Stomach (tissue), 9 donors: ENCODE data around the gene TRABD2B. TPM values are rescaled to one million over a fixed set of nuclear protein-coding genes. Genes with fewer than 3 reads are reported as not detected.

ENCODE experiments used
- DNase-seq, 2 donors: peaks; one replicate each; pipeline versions ENCODE4 v3.0.0 to v3.0.0-alpha.2; 2013 to 2019
- H3K27ac ChIP-seq, 5 donors: fragments of 200-600 bp in 4 of 5; sonication (generic) in 4 of 5; one replicate each; pipeline ENCODE4 v1.5.1; 2013 to 2019; ENCODE audit warnings: mild to moderate bottlenecking in 1 of 5, moderate library complexity in 1 of 5
- H3K27me3 ChIP-seq, 3 donors: fragments of 200-600 bp; sonication (generic); one replicate each; pipeline ENCODE4 v1.5.1; 2017 to 2019; ENCODE audit warnings: mixed run types in 1 of 3
- H3K36me3 ChIP-seq, 4 donors: fragments of 200-600 bp; sonication (generic); 1 replicate in 3 of 4; 2 replicates in 1 of 4; pipeline ENCODE4 v1.5.1; 2016 to 2019
- H3K4me1 ChIP-seq, 4 donors: fragments of 200-600 bp; sonication (generic); one replicate each; pipeline ENCODE4 v1.5.1; 2016 to 2019
- H3K4me3 ChIP-seq, 4 donors: fragments of 200-600 bp; sonication (generic) in 3 of 4; one replicate each; pipeline ENCODE4 v1.5.1; 2016 to 2019; ENCODE audit warnings: mild to moderate bottlenecking in 1 of 4
- H3K9me3 ChIP-seq, 4 donors: fragments of 200-600 bp; sonication (generic); one replicate each; pipeline ENCODE4 v1.5.1; 2016 to 2019
- EP300 ChIP-seq: sonication (generic); formaldehyde crosslinking; IDR thresholded peaks from one replicate; pipeline ENCODE4 v1.6.1; 2017; ENCODE audit warnings: antibody characterized with exemption
- POLR2A ChIP-seq, 4 donors: fragments of 450-650 bp; IDR thresholded peaks; one replicate each; pipeline ENCODE4 v1.6.1; 2016; ENCODE audit warnings: antibody characterized with exemption in 4 of 4, control low read depth in 2 of 4, mild to moderate bottlenecking in 1 of 4, moderate library complexity in 1 of 4
- POLR2AphosphoS5 ChIP-seq, 3 donors: sonication (generic); formaldehyde crosslinking; IDR thresholded peaks; one replicate each; pipeline ENCODE4 v1.6.1; 2016; ENCODE audit warnings: antibody characterized with exemption in 3 of 3
- WGBS, 5 donors: extraction: QIAGEN DNeasy Blood & Tissue Kit in 3 of 5; methylation state at CpG; one replicate each; pipeline versions ENCODE4 v1.1.5 to v1.1.7; 2013 to 2018; 5-methylcytosine and 5-hydroxymethylcytosine counted together
- intact Hi-C: fragments of 100-400 bp; cut with DNase I; formaldehyde crosslinking; loops from one replicate; pipeline ENCODE4 v1.15.1; 2023; ENCODE audit warnings: low total_unique reads
- polyA plus RNA-seq, 3 donors: library from polyadenylated mRNA; stranded (reverse); fragments of 200-250 nt; gene quantifications; one replicate each; pipeline ENCODE4 v1.2.3, GENCODE V29; 2013
- total RNA-seq, 5 donors: library from RNA; depleted of rRNA; stranded (reverse); fragments of >200 nt; gene quantifications; one replicate each; pipeline versions ENCODE4 v1.1.0 to v1.2.3, GENCODE V29; 2014 to 2016
- TF ChIP-seq, protein P1 (sequence below), 7 experiments: fragments of 450-650 bp in 4 of 7; fragments of 200-600 bp in 3 of 7; sonication (generic) in 3 of 7; IDR thresholded peaks; one replicate each; pipeline ENCODE4 v1.5.1; 2016 to 2019; ENCODE audit warnings: antibody characterized with exemption in 7 of 7, control low read depth in 2 of 7, mild to moderate bottlenecking in 1 of 7
- donor health status: healthy with polysubstance abuse.
- donor health status: Bipolar disorder and iron deficiency.
- donor health status: healthy.

The TRABD2B gene
- total and polyA plus RNA-seq, 8 donors, result 0.31 to 2.0 (median 0.93) TPM; not detected in 1

DNA sequence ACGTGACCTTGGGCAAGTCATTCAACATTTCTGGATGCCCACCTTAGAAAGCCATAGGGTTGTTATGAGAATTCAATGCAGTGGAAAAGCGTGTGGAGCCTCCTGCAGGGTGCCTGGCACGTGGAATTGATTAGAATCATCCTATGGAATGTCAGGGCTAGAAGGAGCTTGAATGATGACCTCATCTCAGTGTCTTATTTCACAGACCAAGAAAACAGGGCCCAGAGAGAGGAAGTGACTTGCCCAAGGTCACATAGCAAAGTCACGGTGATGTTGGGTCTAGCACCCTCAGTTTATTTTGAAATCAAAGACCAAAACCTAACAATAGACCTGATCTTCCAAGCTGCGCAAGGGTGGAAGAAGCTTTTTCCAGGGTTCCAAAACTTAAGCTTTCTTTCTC is 6.0 kb downstream of the TRABD2B start:
- Histone ChIP-seq H3K36me3 (no peaks in the 10 kb centered on the region), H3K27me3 (peaks cover 0 to 30% (median 7%) of the 10 kb centered on the region in 3 donors), H3K4me3 (no peak overlapping the region), H3K9me3 (no peaks in the 10 kb centered on the region), H3K4me1 (peaks cover 0 to 11% (median 4%) of the 10 kb centered on the region in 4 donors), H3K27ac (no peak overlapping the region)
- DNase-seq, result no peak
- intact Hi-C loops, result no loop called here
- TF ChIP-seq EP300, result no peak
- TF ChIP-seq, protein P1, sequence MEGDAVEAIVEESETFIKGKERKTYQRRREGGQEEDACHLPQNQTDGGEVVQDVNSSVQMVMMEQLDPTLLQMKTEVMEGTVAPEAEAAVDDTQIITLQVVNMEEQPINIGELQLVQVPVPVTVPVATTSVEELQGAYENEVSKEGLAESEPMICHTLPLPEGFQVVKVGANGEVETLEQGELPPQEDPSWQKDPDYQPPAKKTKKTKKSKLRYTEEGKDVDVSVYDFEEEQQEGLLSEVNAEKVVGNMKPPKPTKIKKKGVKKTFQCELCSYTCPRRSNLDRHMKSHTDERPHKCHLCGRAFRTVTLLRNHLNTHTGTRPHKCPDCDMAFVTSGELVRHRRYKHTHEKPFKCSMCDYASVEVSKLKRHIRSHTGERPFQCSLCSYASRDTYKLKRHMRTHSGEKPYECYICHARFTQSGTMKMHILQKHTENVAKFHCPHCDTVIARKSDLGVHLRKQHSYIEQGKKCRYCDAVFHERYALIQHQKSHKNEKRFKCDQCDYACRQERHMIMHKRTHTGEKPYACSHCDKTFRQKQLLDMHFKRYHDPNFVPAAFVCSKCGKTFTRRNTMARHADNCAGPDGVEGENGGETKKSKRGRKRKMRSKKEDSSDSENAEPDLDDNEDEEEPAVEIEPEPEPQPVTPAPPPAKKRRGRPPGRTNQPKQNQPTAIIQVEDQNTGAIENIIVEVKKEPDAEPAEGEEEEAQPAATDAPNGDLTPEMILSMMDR (IDR thresholded peaks at IDR 0.05), result no peak
- TF ChIP-seq POLR2A (IDR thresholded peaks at IDR 0.05), result no peak
- no peak for TF ChIP-seq POLR2AphosphoS5 (IDR thresholded peaks at IDR 0.05)
- 70 to 85% (median 80%) methylated on average over 5 of the region's 5 CpGs for WGBS, 5 donors

DNA sequence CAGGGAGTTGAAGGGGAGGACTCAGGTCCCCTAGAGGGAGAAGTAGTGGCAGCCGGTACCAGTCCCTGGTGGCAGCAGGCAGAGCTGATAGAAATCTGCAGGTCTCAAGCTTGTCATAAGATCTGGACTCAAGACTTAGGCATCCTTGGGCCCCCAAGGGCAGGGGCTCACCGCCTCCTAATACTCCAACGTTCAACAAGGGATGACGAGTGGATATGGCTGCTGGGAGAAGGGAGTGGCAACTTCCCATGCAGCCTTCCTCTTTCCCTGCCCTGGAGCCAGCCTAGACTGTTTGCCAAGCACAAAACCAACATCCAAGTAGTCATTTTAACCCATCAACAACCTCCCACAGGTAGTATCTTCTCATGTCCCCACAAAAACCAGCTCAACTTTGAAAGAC is 6.9 kb downstream of the TRABD2B start:
- Histone ChIP-seq H3K27me3 (peaks cover 0 to 21% (median 4%) of the 10 kb centered on the region in 3 donors), H3K27ac (no peak overlapping the region), H3K4me3 (no peak overlapping the region), H3K9me3 (no peaks in the 10 kb centered on the region), H3K4me1 (peaks cover 0 to 8% (median 2%) of the 10 kb centered on the region in 4 donors), H3K36me3 (no peaks in the 10 kb centered on the region)
- no peak for TF ChIP-seq POLR2A (IDR thresholded peaks at IDR 0.05)
- no peak for TF ChIP-seq POLR2AphosphoS5 (IDR thresholded peaks at IDR 0.05)
- TF ChIP-seq, protein P1 (IDR thresholded peaks at IDR 0.05), result no peak
- TF ChIP-seq EP300, result no peak
- WGBS, 5 donors, result 64 to 72% (median 70%) methylated on average over 4 of the region's 4 CpGs
- intact Hi-C loops, result no loop called here
- DNase-seq, result no peak

DNA sequence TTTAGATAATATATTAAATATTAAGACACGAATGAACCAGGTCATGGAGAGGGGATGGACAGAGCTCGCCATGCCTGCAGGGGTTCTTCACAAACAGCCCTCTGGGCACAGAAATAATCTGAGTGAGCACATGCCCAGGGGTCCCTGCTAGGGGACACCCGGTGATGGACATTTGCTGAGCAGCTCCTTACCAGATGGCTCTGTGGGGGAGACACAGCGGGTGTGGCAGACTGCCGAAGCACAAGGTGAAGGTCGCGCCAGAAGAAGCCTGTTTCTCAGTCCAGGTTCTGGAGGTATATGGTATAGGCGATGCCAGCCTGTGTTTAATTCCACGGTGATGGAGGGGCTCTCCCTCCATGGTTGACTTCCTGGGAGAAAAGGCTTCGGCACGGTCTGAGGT is 9.6 kb downstream of the TRABD2B start:
- peak overlapping the region in 1 of 5 donors; percentile 60 for H3K27ac ChIP-seq
- intact Hi-C loops, result no loop called here
- H3K36me3 ChIP-seq, result no peaks in the 10 kb centered on the region
- peaks cover 0 to 15% (median 7%) of the 10 kb centered on the region in 4 donors for H3K4me1 ChIP-seq
- TF ChIP-seq, protein P1 (IDR thresholded peaks at IDR 0.05), result no peak
- TF ChIP-seq POLR2A (IDR thresholded peaks at IDR 0.05) (no peak), EP300 (no peak), POLR2AphosphoS5 (IDR thresholded peaks at IDR 0.05) (no peak)
- whole genome bisulfite sequencing, 5 donors, result 88 to 93% (median 91%) methylated on average over 7 to 11 of the region's 11 CpGs
- H3K27me3 ChIP-seq, result peaks cover 0 to 29% (median 0%) of the 10 kb centered on the region in 3 donors
- no peak overlapping the region for H3K4me3 ChIP-seq
- no peaks in the 10 kb centered on the region for H3K9me3 ChIP-seq
- no peak for DNase-seq

DNA sequence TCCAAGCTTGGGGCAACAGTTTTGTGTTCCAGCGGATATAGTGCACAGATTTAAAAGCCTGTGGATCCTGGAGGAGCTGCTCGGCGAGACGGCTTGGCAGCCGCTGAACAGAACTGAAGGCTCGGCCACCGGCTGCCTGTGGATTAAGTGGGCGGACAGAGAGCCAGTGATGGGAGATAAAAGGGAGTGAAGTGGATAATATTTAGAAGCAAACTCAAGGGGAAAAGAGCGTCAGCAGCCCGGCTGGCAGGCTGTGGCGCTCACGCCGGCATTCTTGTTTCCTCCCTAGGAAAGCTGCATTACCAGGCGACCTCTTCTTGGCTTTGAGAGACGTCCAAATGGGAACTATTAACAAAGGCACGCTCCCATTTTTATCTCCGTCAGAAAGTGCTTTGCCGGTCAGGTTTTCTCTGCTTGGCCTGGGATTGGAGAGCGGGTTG is 10.4 kb downstream of the TRABD2B start:
- Histone ChIP-seq H3K4me3 (no peak overlapping the region), H3K9me3 (no peaks in the 10 kb centered on the region), H3K36me3 (no peaks in the 10 kb centered on the region), H3K27ac (peak overlapping the region in 4 of 5 donors; percentile 22 to 71 (median 59)), H3K4me1 (peaks cover 0 to 15% (median 7%) of the 10 kb centered on the region in 4 donors), H3K27me3 (peaks cover 0 to 30% (median 0%) of the 10 kb centered on the region in 3 donors)
- peak in 1 of 2 donors; percentile 73 for DNase-seq
- 43 to 61% (median 50%) methylated on average over 19 of the region's 19 CpGs for WGBS, 5 donors
- intact Hi-C loops, result no loop called here
- TF ChIP-seq, protein P1 (IDR thresholded peaks at IDR 0.05), result no peak
- no peak for TF ChIP-seq EP300
- no peak for TF ChIP-seq POLR2A (IDR thresholded peaks at IDR 0.05)
